Activated CD8-positive, alpha-beta memory T cell treated with anti-CD3 and anti-CD28 coated beads, Interleukin-2, amount 10 ng/mL, durations not matched to agents 7 days and 5 days (primary cell): Measurements from ENCODE around the gene OR7D4. TPM values are rescaled to one million over a fixed set of nuclear protein-coding genes. Genes with fewer than 3 reads are reported as not detected.

ENCODE experiments used
- total RNA-seq, 2 experiments: library from RNA; stranded (reverse); gene quantifications; one replicate each; pipeline ENCODE4 v1.2.3, GENCODE V29; 2021

Gene OR7D4
- total RNA-seq, 2 experiments from 2014 or later = not detected

Other genes with a start within 250 kb of the OR7D4 start
- under 1 TPM; 0.02 to 0.12 TPM for gene MUC16, start 209.2 kb downstream of the OR7D4 start, total RNA-seq
- gene OR1M1, start 132.5 kb downstream of the OR7D4 start, total RNA-seq = not detected
- not detected for gene OR7G2, start 112.1 kb downstream of the OR7D4 start, total RNA-seq
- not detected for gene OR7G1, start 103.8 kb downstream of the OR7D4 start, total RNA-seq
- not detected for gene OR7G3, start 92.6 kb downstream of the OR7D4 start, total RNA-seq
- gene ZNF317, start 79.2 kb downstream of the OR7D4 start, total RNA-seq = 10 to 100 TPM; 36.8 to 44.5 TPM
- gene OR7D2, start 40.6 kb downstream of the OR7D4 start, total RNA-seq = not detected
- not detected for gene OR7E24, start 31.3 kb upstream of the OR7D4 start, total RNA-seq
- gene ZNF699, start 90.2 kb upstream of the OR7D4 start, total RNA-seq = 1 to 10 TPM; 6.7 to 9.0 TPM
- gene ZNF559, start 104.6 kb upstream of the OR7D4 start, total RNA-seq = 10 to 100 TPM; 10.9 to 14.9 TPM
- 1 to 10 TPM; 1.1 to 1.2 TPM for gene ZNF177, start 143.4 kb upstream of the OR7D4 start, total RNA-seq
- gene ZNF266, start 216.0 kb upstream of the OR7D4 start, total RNA-seq = 10 to 100 TPM; 34.1 to 48.3 TPM